ENCODE data around the gene KIF1A.

Gene KIF1A

GRCh38 chr2:240733803-240734495 is 86.1 kb downstream of the KIF1A start:
- Histone ChIP-seq H3K36me3 (ENCODE audit: control insufficient read depth, insufficient read depth, low read length) (no peaks in the 10 kb centered on the region), H3K4me1 (ENCODE audit: control insufficient read depth, insufficient read depth, low read length) (no peaks in the 10 kb centered on the region), H3K4me3 (ENCODE audit: insufficient read depth, low read depth, low read length) (no peak overlapping the region), H3K27me3 (ENCODE audit: control insufficient read depth, insufficient read depth, low read length, poor library complexity, severe bottlenecking) (no peaks in the 10 kb centered on the region), H3K27ac (ENCODE audit: insufficient read depth, low read depth, low read length, poor library complexity, severe bottlenecking) (no peak overlapping the region), H3K9me3 (ENCODE audit: control insufficient read depth, low read length) (no peaks in the 10 kb centered on the region)
- WGBS, 2 experiments, result 92 to 93% methylated on average over 24 of the region's 24 CpGs

- Histone ChIP-seq H3K27ac (ENCODE audit: insufficient read depth, low read depth, low read length, poor library complexity, severe bottlenecking) (no peak overlapping the region), H3K4me1 (ENCODE audit: control insufficient read depth, insufficient read depth, low read length) (no peaks in the 10 kb centered on the region), H3K36me3 (ENCODE audit: control insufficient read depth, insufficient read depth, low read length) (no peaks in the 10 kb centered on the region), H3K4me3 (ENCODE audit: insufficient read depth, low read depth, low read length) (no peak overlapping the region), H3K27me3 (ENCODE audit: control insufficient read depth, insufficient read depth, low read length, poor library complexity, severe bottlenecking) (no peaks in the 10 kb centered on the region), H3K9me3 (ENCODE audit: control insufficient read depth, low read length) (no peaks in the 10 kb centered on the region)
- 91 to 93% methylated on average over 10 of the region's 10 CpGs for WGBS, 2 experiments
Observed at GRCh38 chr2:240732911-240733622, 87.0 kb downstream of the KIF1A start.

GRCh38 chr2:240732184-240732583 is 87.8 kb downstream of the KIF1A start:
- WGBS, 2 experiments, result 90 to 92% methylated on average over 5 of the region's 5 CpGs
- no peak overlapping the region for H3K4me3 ChIP-seq (ENCODE audit: insufficient read depth, low read depth, low read length)
- no peaks in the 10 kb centered on the region for H3K4me1 ChIP-seq (ENCODE audit: control insufficient read depth, insufficient read depth, low read length)

GRCh38 chr2:240731178-240731545 is 88.9 kb downstream of the KIF1A start:
- Histone ChIP-seq H3K27me3 (ENCODE audit: control insufficient read depth, insufficient read depth, low read length, poor library complexity, severe bottlenecking) (no peaks in the 10 kb centered on the region), H3K27ac (ENCODE audit: insufficient read depth, low read depth, low read length, poor library complexity, severe bottlenecking) (no peak overlapping the region), H3K4me3 (ENCODE audit: insufficient read depth, low read depth, low read length) (no peak overlapping the region), H3K9me3 (ENCODE audit: control insufficient read depth, low read length) (no peaks in the 10 kb centered on the region), H3K36me3 (ENCODE audit: control insufficient read depth, insufficient read depth, low read length) (no peaks in the 10 kb centered on the region), H3K4me1 (ENCODE audit: control insufficient read depth, insufficient read depth, low read length) (no peaks in the 10 kb centered on the region)
- WGBS, 2 experiments, result 90 to 95% methylated on average over 9 of the region's 9 CpGs

More at GRCh38 chr2:240732184-240732583, 87.8 kb downstream of the KIF1A start:
- Histone ChIP-seq H3K27ac (ENCODE audit: insufficient read depth, low read depth, low read length, poor library complexity, severe bottlenecking) (no peak overlapping the region), H3K9me3 (ENCODE audit: control insufficient read depth, low read length) (no peaks in the 10 kb centered on the region), H3K36me3 (ENCODE audit: control insufficient read depth, insufficient read depth, low read length) (no peaks in the 10 kb centered on the region), H3K27me3 (ENCODE audit: control insufficient read depth, insufficient read depth, low read length, poor library complexity, severe bottlenecking) (no peaks in the 10 kb centered on the region)

GRCh38 chr2:240730501-240731177 is 89.4 kb downstream of the KIF1A start:
- Histone ChIP-seq H3K4me3 (ENCODE audit: insufficient read depth, low read depth, low read length) (no peak overlapping the region), H3K36me3 (ENCODE audit: control insufficient read depth, insufficient read depth, low read length) (no peaks in the 10 kb centered on the region), H3K9me3 (ENCODE audit: control insufficient read depth, low read length) (no peaks in the 10 kb centered on the region), H3K27me3 (ENCODE audit: control insufficient read depth, insufficient read depth, low read length, poor library complexity, severe bottlenecking) (no peaks in the 10 kb centered on the region), H3K27ac (ENCODE audit: insufficient read depth, low read depth, low read length, poor library complexity, severe bottlenecking) (no peak overlapping the region), H3K4me1 (ENCODE audit: control insufficient read depth, insufficient read depth, low read length) (no peaks in the 10 kb centered on the region)
- WGBS, 2 experiments, result 89 to 90% methylated on average over 10 of the region's 10 CpGs

- H3K36me3 ChIP-seq (ENCODE audit: control insufficient read depth, insufficient read depth, low read length), result no peaks in the 10 kb centered on the region
- no peaks in the 10 kb centered on the region for H3K27me3 ChIP-seq (ENCODE audit: control insufficient read depth, insufficient read depth, low read length, poor library complexity, severe bottlenecking)
- H3K27ac ChIP-seq (ENCODE audit: insufficient read depth, low read depth, low read length, poor library complexity, severe bottlenecking), result no peak overlapping the region
- no peaks in the 10 kb centered on the region for H3K9me3 ChIP-seq (ENCODE audit: control insufficient read depth, low read length)
- no peak overlapping the region for H3K4me3 ChIP-seq (ENCODE audit: insufficient read depth, low read depth, low read length)
- H3K4me1 ChIP-seq (ENCODE audit: control insufficient read depth, insufficient read depth, low read length), result no peaks in the 10 kb centered on the region
- WGBS, 2 experiments, result 86 to 92% methylated on average over 7 of the region's 7 CpGs
Observed at GRCh38 chr2:240728827-240729226, 91.2 kb downstream of the KIF1A start.

GRCh38 chr2:240728361-240728760 is 91.7 kb downstream of the KIF1A start:
- Histone ChIP-seq H3K4me3 (ENCODE audit: insufficient read depth, low read depth, low read length) (no peak overlapping the region), H3K4me1 (ENCODE audit: control insufficient read depth, insufficient read depth, low read length) (no peaks in the 10 kb centered on the region), H3K9me3 (ENCODE audit: control insufficient read depth, low read length) (no peaks in the 10 kb centered on the region), H3K36me3 (ENCODE audit: control insufficient read depth, insufficient read depth, low read length) (no peaks in the 10 kb centered on the region), H3K27me3 (ENCODE audit: control insufficient read depth, insufficient read depth, low read length, poor library complexity, severe bottlenecking) (no peaks in the 10 kb centered on the region), H3K27ac (ENCODE audit: insufficient read depth, low read depth, low read length, poor library complexity, severe bottlenecking) (no peak overlapping the region)
- 95 to 96% methylated on average over 10 of the region's 10 CpGs for WGBS, 2 experiments

GRCh38 chr2:240727913-240728312 is 92.1 kb downstream of the KIF1A start:
- no peaks in the 10 kb centered on the region for H3K36me3 ChIP-seq (ENCODE audit: control insufficient read depth, insufficient read depth, low read length)
- H3K27ac ChIP-seq (ENCODE audit: insufficient read depth, low read depth, low read length, poor library complexity, severe bottlenecking), result no peak overlapping the region
- no peaks in the 10 kb centered on the region for H3K27me3 ChIP-seq (ENCODE audit: control insufficient read depth, insufficient read depth, low read length, poor library complexity, severe bottlenecking)
- H3K9me3 ChIP-seq (ENCODE audit: control insufficient read depth, low read length), result no peaks in the 10 kb centered on the region
- H3K4me3 ChIP-seq (ENCODE audit: insufficient read depth, low read depth, low read length), result no peak overlapping the region
- no peaks in the 10 kb centered on the region for H3K4me1 ChIP-seq (ENCODE audit: control insufficient read depth, insufficient read depth, low read length)
- WGBS, 2 experiments, result 94 to 96% methylated on average over 15 of the region's 15 CpGs

GRCh38 chr2:240727439-240727838 is 92.6 kb downstream of the KIF1A start:
- no peaks in the 10 kb centered on the region for H3K4me1 ChIP-seq (ENCODE audit: control insufficient read depth, insufficient read depth, low read length)
- no peak overlapping the region for H3K27ac ChIP-seq (ENCODE audit: insufficient read depth, low read depth, low read length, poor library complexity, severe bottlenecking)
- no peaks in the 10 kb centered on the region for H3K9me3 ChIP-seq (ENCODE audit: control insufficient read depth, low read length)
- WGBS, 2 experiments, result 93 to 95% methylated on average over 14 of the region's 14 CpGs
- H3K4me3 ChIP-seq (ENCODE audit: insufficient read depth, low read depth, low read length), result no peak overlapping the region
- H3K36me3 ChIP-seq (ENCODE audit: control insufficient read depth, insufficient read depth, low read length), result no peaks in the 10 kb centered on the region
- H3K27me3 ChIP-seq (ENCODE audit: control insufficient read depth, insufficient read depth, low read length, poor library complexity, severe bottlenecking), result no peaks in the 10 kb centered on the region

GRCh38 chr2:240726876-240727275 is 93.1 kb downstream of the KIF1A start:
- Histone ChIP-seq H3K27me3 (ENCODE audit: control insufficient read depth, insufficient read depth, low read length, poor library complexity, severe bottlenecking) (no peaks in the 10 kb centered on the region), H3K4me1 (ENCODE audit: control insufficient read depth, insufficient read depth, low read length) (no peaks in the 10 kb centered on the region), H3K4me3 (ENCODE audit: insufficient read depth, low read depth, low read length) (no peak overlapping the region), H3K9me3 (ENCODE audit: control insufficient read depth, low read length) (no peaks in the 10 kb centered on the region), H3K27ac (ENCODE audit: insufficient read depth, low read depth, low read length, poor library complexity, severe bottlenecking) (no peak overlapping the region), H3K36me3 (ENCODE audit: control insufficient read depth, insufficient read depth, low read length) (no peaks in the 10 kb centered on the region)
- WGBS, 2 experiments, result 92% methylated on average over 14 of the region's 14 CpGs

Measured in ectodermal cell (in vitro differentiated cells).